Stimulated activated CD4-positive, alpha-beta T cell treated with anti-CD3 and anti-CD28 coated beads, Interleukin-2, amount 100 ng/mL, for 24 hours (primary cell): ENCODE data around the gene PKMYT1.

Source experiments
- DNase-seq, 2 donors: peaks; one replicate each; pipeline ENCODE4 v3.0.0-alpha.2; 2020

PKMYT1 gene

DNA sequence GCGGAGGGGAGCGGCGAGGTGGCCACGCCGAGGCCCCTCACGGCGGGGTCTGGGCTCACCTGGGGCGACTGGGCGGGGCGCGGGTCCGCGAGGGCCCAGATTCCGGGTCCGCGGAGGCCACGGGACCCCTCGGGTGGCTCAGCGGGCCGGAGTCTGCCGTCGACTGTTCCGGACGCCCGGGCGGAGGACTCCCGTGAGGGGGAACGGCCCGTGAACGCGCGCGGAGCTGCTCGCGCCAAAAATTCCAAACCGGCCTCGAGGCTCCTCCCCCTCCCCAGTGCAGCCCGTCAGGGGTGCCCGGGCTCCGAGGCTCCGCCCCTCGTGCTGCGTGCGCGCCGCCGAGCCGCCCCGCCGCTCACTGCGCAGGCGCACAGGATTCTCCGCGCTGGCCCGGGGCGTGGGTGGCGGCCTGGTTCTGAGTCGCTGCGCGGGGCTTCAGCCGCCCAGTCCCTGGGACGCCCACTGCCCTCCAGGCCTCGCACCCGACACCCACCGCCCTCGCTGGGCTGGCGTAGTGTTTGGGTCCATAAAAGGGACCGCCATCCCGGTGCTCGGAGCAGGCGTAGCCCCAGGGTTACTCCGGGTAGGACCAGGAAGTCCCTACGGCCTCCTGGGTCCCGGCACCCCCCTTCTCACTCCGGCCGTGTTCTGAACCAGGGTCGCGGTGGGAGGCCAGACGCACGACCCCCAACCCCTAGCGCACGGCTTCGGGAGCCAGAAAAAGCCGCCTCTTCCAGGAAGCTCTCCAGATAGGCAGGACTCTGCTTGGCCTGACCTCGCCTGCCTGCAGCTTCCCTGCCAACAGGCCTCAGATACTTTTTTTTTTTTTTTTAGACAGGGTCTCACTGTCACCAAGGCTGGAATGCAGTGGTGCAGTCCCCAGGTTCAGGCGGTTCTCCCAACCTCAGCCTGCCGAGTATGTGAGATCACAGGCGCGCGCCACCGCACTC is at the start of gene PKMYT1:
TSS of gene PKMYT1 (minus strand) at position 220 of the 950 bp plus-strand sequence. CDS start 789 bp downstream, outside the sequence.
- DNase-seq: peak; percentile 96 to 98

DNA sequence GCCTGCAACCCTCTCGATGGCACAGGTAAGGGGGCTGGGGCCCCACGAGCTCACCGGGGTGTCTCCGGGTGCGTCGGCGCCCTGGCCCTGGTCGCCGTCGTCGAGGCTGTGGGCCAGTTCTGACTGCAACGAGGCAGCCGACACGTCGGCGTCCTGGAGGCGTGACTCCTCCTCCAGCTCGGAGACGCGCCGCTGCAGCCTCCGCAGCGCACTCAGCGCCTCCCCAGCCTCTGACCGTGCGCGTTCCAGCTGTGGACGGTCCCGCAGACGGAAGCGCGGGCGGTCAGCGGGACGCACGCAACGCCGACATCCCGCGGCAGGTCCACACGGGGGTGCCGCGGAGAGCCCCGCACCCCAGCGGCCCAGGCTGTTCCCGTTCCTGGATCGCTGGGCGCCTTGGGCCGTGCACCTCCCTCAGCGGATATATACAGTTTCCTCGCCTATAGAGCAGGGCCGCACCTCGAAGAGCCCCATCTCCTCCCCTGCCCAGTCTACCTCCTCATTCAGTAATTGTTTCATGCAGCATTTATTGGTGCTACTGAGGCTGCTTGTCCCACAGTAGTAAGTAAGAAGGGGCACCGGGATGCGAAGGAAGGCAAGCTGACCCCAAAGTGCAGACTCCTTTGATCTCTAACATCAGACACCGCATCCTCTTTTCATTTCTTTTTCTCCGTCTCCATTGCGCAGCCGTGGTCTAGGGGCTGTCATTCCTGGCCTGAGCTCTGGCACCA is 49.4 kb upstream of the PKMYT1 start:
- DNase-seq: peak; percentile 39 to 68

DNA sequence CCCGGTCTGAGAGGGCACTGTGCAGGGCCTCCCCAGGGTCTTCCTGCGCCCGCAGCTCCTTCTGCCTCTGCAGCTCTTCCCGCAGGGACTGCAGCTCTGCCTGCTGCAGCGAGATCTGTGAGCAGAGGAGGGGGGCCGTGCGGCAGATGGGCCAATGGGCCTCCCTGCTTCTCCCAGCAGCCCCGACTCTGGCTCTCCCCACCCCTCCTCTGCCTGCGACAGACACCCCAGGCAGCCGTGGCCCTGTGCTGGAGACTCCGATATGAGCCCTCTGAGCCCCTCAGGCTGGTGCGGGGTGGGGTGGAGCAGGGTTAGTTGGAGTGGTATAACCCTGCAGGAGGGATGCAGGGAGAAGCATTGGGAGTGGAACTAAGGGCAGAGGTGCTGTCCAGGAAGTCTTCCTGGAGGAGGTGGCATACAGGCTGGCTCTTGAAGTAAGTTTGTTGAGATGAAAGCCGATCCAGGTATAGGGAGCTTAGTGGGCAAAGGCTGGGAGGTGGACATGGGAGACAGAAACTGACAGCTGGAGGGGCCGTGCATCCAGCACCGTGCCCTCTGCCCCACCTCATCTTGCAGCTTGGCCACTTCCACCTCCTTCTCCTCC is 48.6 kb upstream of the PKMYT1 start:
- no peak for DNase-seq

- DNase-seq: peak; percentile 89 to 93
Measured at GRCh38 chr16:3027983-3028715, 47.9 kb upstream of the PKMYT1 start.

GRCh38 chr16:3027489-3027795 is 47.2 kb upstream of the PKMYT1 start:
- no peak for DNase-seq

DNA sequence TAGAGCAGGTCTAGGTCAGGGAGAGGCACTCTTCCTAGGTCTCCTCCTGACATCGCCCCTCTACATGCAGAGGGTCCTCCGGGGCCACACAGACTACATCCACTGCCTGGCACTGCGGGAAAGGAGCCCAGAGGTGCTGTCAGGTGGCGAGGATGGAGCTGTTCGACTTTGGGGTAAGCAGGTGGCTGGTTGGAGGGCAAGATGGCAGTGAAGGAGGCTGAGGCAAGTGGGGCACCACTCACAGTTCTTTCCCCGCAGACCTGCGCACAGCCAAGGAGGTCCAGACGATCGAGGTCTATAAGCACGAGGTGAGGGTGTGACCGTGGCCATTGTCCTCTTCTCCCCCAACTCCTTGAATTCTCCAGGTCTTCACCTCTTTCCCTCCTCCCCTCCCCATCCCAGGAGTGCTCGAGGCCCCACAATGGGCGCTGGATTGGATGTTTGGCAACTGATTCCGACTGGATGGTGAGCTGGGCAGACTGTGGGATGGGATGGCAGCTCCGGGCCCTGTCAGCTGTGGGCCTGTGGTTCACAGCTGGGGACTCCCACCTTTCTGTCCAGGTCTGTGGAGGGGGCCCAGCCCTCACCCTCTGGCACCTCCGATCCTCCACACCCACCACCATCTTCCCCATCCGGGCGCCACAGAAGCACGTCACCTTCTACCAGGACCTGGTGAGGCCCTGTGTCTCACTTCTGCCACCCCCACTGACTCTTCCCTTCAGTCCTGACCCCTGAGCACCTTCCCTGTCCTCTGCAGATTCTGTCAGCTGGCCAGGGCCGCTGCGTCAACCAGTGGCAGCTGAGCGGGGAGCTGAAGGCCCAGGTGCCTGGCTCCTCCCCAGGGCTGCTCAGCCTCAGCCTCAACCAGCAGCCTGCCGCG is 46.6 kb upstream of the PKMYT1 start:
- no peak for DNase-seq

- no peak for DNase-seq
Measured at GRCh38 chr16:3026003-3026378, 45.7 kb upstream of the PKMYT1 start.

DNA sequence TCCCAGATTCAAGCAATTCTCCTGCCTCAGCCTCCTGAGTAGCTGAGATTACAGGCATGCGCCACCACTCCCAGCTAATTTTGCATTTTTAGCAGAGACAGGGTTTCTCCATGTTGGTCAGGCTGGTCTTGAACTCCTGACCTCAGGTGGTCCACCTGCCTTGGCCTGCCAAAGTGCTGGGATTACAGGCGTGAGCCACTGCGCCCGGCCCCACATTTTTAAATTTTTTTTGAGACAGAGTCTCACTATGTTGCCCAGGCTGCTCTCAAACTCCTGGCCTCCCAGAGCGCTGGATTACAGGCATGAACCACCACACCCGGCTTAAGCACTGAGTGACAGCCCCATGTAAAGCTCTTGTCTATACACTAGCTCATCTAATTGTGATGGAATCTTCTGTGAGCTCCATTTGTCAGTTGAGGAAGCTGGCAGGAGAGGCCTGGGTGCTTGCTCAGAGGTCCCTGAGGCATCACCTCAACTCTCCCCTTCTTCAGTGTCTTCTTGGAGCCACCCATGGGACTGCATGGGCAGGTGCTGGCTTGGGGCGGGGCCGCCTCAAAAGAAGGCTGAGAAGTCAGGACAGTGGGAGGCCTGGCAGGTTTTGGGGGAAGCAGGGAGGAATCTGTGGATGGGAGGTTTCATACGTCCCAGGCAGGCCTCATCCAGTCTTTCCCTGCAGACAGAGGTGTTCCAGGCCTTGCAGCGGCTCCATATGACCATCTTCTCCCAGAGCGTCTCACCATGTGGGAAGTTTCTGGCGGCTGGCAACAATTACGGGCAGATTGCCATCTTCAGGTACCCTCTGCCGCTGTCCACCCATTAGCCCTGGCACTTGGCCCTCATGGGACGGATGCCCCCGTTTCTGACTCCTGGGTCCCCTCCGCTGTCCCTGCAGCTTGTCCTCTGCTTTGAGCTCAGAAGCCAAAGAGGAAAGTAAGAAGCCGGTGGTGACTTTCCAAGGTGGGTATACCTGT is 45.1 kb upstream of the PKMYT1 start:
- no peak for DNase-seq

DNA sequence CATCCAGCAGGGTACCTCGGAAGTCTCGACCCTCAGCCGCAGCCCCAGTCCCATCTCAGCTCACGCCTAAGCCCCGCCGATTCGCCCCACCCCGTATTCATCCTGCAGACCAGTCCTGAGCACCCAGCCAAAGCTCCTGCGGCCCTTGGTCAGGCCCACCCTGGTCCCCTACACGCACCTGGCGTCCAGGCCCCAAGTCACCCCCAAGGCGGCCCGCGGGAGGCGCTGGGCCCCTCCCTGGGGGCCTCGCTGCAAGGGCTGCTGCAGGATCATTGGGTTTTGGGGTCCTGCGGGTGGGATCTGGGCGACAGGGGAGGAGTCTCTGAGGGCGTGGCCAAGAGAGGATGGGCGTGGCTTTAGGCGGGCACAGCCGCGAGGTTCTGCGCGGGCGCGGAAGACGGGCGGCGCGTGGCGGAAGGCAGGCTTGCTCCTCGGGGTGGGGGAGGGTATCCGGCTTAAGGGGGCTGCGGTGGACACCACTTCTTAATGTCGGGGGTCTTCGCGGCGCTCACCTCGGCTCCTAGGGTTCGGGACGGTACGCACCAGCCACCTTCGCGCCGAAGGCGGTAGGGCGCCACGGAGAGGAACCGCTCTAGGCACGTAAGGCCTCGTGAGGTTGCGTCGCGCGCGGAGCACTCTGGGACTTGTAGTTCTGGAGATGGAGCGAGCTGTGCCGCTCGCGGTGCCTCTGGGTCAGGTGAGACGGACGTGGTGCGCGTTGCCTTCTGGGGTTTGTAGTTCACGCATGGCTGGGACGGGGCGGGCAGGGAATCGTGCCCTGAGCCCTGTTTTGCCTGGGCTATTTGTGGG is 43.6 kb upstream of the PKMYT1 start, which contains the start of the genes HCFC1R1 and THOC6:
TSS of gene HCFC1R1 (minus strand) at position 274 of the 810 bp plus-strand sequence. CDS start at position 273, 1 bp downstream.
TSS of gene THOC6 (plus strand) at position 367 of the 810 bp plus-strand sequence. CDS start at position 659, 292 bp downstream.
- peak; percentile 95 to 97 for DNase-seq

- DNase-seq: peak in 1 of 2 donors; percentile 34
Measured at GRCh38 chr16:3023415-3023668, 43.1 kb upstream of the PKMYT1 start.

DNA sequence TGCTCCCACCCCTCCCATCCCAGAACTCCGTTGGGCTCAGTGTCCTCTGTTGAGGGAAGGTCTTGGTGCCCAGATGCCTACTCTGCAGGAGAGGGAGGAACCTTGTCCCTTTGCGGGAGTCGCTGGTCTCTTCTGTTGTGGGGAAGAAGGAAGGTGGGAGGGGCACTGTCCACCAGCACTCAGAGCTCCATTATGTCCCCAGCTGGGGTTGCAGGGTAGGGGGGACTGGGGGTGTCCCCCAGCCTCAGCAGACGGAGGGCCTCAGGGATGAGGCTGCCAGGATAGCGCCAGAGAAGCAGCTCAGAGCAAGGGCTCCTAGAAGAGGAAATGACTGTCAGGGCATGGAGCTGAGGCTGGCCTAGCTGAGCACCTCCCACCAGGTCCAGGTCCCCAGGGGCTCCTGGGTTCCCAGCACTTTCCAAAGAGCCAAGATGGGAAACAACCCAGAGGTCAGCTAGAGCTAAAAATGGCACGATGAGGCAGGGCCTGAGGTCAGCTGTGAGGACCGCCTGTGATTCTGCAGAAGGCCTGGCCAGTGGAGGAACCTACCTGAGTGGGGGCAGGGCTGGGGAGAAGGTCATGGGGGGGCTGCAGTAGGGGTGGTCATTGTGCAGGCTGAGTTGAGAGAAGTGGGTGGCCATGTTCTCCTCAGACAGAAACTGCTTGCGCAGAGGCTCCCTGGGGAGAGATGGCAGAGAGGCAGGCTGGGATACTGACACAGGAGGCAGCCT is 42.6 kb upstream of the PKMYT1 start:
- no peak for DNase-seq

DNA sequence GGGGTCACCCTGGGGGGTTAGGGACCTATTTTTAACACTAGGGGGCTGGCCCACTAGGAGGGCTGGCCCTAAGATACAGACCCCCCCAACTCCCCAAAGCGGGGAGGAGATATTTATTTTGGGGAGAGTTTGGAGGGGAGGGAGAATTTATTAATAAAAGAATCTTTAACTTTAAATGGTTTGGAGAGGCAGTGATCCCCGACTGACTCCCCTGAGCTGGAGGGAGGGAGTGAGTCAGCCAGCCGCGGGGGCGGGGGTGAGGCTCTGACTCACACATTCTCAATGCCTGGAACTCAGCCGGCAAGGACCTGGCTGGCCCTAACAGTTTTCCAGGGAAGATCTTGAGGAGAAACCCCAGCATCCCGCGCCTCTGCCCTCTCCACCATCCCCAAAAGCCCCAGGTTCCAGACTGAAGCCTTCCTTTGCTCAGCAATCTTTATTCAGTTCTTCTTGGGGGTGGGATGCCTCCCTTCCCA is 42.0 kb upstream of the PKMYT1 start:
- peak; percentile 93 for DNase-seq

DNA sequence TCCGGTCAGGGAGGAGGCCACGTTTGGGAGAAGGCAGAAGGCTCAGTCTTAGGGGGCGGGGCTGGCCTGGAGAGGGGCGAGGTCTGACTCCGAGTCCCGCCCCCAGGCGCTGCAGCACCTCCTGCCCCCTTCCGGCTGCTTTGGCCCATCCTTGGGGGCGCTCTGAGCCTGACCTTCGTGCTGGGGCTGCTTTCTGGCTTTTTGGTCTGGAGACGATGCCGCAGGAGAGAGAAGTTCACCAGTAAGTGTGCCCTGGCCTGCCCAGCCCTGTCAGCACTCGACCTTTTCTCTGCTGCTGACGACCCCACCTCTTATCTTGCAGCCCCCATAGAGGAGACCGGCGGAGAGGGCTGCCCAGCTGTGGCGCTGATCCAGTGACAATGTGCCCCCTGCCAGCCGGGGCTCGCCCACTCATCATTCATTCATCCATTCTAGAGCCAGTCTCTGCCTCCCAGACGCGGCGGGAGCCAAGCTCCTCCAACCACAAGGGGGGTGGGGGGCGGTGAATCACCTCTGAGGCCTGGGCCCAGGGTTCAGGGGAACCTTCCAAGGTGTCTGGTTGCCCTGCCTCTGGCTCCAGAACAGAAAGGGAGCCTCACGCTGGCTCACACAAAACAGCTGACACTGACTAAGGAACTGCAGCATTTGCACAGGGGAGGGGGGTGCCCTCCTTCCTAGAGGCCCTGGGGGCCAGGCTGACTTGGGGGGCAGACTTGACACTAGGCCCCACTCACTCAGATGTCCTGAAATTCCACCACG is 41.4 kb upstream of the PKMYT1 start:
- peak; percentile 85 to 90 for DNase-seq

DNA sequence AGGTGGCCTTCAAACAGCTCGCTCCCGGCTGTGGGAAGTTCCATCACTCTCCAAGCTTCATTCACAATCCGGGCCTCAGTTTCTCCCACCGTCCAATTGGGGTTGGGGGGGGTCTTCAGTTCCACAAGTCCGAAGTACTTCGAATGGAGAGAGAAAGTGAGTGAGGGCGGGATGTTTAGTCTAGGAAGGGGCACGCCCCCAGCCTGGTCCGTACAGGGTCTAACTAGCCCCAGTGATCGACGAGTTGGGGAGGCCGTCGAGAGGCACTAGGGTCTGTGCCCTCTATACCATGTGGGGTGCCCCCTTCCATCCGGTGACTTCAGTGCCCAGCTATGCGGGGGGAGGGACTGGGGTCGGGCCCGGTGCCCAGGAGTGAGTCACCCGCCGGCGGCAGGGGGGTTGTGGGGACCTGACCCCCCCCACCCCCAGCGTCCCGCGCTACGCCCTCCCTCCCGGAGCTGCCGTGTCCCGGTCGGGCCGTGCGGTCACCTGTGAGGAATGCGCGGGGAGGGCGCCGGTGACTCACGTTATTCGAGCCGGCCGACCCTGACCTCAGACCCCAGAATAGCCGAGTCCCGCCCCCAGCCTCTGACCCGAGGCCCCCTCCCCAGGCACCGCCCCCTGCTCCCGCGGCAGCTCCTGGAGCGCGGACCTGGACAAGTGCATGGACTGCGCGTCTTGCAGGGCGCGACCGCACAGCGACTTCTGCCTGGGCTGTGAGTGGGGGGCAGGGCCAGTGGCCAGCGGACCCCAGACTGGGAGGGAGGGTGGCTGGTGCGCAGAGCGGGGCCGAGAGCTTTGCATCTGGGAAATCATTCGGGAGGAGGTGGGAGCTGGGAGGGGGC is 40.6 kb upstream of the PKMYT1 start:
- DNase-seq: peak; percentile 51 to 58

DNA sequence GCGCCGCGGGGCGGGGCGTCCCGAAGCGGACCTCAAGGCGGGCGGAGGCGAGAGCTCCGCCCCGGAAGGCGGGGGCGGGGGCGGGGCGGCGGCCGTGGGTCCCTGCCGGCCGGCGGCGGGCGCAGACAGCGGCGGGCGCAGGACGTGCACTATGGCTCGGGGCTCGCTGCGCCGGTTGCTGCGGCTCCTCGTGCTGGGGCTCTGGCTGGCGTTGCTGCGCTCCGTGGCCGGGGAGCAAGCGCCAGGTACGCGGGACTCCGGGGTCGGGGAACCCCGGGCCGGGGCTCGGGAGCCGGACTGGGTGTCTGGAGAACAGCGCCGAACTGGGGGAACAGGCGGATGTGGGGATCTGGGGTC is 40.0 kb upstream of the PKMYT1 start, which contains the start of gene TNFRSF12A:
TSS of gene TNFRSF12A (plus strand) at position 122 of the 357 bp plus-strand sequence. CDS start at position 152, 30 bp downstream.
- peak; percentile 66 to 79 for DNase-seq

- no peak for DNase-seq
Measured at GRCh38 chr16:3019594-3020246, 39.5 kb upstream of the PKMYT1 start.
